Measurements from ENCODE around the gene ART1.

The ART1 gene

DNA sequence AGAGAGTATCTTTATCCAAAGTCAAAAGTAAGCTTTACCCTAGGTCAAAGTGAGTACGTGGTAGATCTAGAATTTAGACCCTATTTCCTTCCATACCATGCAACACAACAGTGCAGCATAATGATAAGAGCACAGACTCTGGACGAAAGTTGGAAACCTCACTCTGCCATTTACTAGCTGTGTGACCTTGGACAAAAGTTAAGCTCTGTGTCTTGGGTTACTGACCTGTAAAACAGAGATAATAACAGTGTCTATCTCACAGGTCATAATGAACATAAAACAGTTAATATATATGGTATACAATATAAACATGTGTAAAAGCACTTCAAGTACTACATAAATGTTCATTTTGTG is 39.9 kb downstream of the ART1 start:
- no peaks in the 10 kb centered on the region for H3K9me3 ChIP-seq (ENCODE audit: severe bottlenecking)
- TF ChIP-seq, protein P1, sequence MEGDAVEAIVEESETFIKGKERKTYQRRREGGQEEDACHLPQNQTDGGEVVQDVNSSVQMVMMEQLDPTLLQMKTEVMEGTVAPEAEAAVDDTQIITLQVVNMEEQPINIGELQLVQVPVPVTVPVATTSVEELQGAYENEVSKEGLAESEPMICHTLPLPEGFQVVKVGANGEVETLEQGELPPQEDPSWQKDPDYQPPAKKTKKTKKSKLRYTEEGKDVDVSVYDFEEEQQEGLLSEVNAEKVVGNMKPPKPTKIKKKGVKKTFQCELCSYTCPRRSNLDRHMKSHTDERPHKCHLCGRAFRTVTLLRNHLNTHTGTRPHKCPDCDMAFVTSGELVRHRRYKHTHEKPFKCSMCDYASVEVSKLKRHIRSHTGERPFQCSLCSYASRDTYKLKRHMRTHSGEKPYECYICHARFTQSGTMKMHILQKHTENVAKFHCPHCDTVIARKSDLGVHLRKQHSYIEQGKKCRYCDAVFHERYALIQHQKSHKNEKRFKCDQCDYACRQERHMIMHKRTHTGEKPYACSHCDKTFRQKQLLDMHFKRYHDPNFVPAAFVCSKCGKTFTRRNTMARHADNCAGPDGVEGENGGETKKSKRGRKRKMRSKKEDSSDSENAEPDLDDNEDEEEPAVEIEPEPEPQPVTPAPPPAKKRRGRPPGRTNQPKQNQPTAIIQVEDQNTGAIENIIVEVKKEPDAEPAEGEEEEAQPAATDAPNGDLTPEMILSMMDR (IDR thresholded peaks at IDR 0.05; ENCODE audit: poor library complexity, severe bottlenecking): no peak

DNA sequence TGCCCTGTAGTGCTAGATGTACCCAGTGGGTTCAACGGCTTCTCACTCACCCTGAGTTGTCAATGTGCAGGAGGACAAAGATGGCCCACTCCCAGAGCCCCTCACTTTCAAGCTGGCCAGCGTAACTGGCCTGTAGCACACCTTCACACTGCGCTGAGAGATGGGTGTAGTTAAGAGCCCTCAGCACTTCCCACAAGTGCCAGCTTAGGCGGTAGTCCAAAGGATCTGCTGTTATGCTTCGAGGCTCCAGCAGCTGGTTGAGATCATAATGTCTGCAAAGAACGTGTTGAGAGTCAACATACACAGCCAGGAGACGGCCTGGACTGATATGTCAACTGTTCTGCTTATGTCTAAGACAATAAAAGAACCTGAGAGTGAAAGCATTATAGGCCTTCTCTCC is 41.0 kb downstream of the ART1 start:
- H3K4me1 ChIP-seq (ENCODE audit: insufficient read depth, poor library complexity, severe bottlenecking): no peaks in the 10 kb centered on the region
- DNase-seq (ENCODE audit: low spot score) (no peak), ATAC-seq (ENCODE audit: low read depth) (no peak; the same call in 2 of the 3 replicates)
- no peak overlapping the region for H3K27ac ChIP-seq (ENCODE audit: poor library complexity, severe bottlenecking)
- H3K36me3 ChIP-seq (ENCODE audit: low read depth): peaks cover 89% of the 10 kb centered on the region
- no peaks in the 10 kb centered on the region for H3K27me3 ChIP-seq (ENCODE audit: insufficient read depth, poor library complexity, severe bottlenecking)
- TF ChIP-seq, protein P1 (IDR thresholded peaks at IDR 0.05; ENCODE audit: poor library complexity, severe bottlenecking): no peak
- H3K9me3 ChIP-seq (ENCODE audit: severe bottlenecking): no peaks in the 10 kb centered on the region
- no peak overlapping the region for H3K4me3 ChIP-seq (ENCODE audit: severe bottlenecking)

More for the DNA sequence above, 39.9 kb downstream of the ART1 start:
- DNase-seq (ENCODE audit: low spot score): no peak
- Histone ChIP-seq H3K4me1 (ENCODE audit: insufficient read depth, poor library complexity, severe bottlenecking) (no peaks in the 10 kb centered on the region), H3K36me3 (ENCODE audit: low read depth) (peaks cover 90% of the 10 kb centered on the region), H3K27me3 (ENCODE audit: insufficient read depth, poor library complexity, severe bottlenecking) (no peaks in the 10 kb centered on the region), H3K4me3 (ENCODE audit: severe bottlenecking) (no peak overlapping the region), H3K27ac (ENCODE audit: poor library complexity, severe bottlenecking) (no peak overlapping the region)
- ATAC-seq (ENCODE audit: low read depth): no peak

DNA sequence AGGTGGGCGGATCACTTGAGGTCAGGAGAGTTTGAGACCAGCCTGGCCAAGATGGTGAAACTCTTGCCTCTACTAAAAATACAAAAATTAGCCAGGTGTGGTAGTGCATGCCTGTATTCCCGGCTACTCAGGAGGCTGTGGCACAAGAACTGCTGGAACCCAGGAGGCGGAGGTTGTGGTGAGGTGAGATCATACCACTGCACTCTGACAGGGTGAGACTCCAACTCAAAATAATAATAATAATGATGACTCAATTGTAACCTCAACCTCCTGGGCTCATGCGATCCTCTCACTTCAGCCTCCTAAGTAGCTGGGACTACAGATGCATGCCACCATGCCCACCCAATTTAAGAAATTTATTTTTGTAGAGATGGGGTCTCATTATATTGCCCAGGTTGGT is 41.8 kb downstream of the ART1 start:
- TF ChIP-seq, protein P1 (IDR thresholded peaks at IDR 0.05; ENCODE audit: poor library complexity, severe bottlenecking): no peak
- DNase-seq (ENCODE audit: low spot score) (no peak), ATAC-seq (ENCODE audit: low read depth) (no peak)
- H3K9me3 ChIP-seq (ENCODE audit: severe bottlenecking): no peaks in the 10 kb centered on the region
- H3K27me3 ChIP-seq (ENCODE audit: insufficient read depth, poor library complexity, severe bottlenecking): no peaks in the 10 kb centered on the region
- H3K4me1 ChIP-seq (ENCODE audit: insufficient read depth, poor library complexity, severe bottlenecking): no peaks in the 10 kb centered on the region
- H3K36me3 ChIP-seq (ENCODE audit: low read depth): peaks cover 89% of the 10 kb centered on the region
- H3K27ac ChIP-seq (ENCODE audit: poor library complexity, severe bottlenecking): no peak overlapping the region
- H3K4me3 ChIP-seq (ENCODE audit: severe bottlenecking): no peak overlapping the region

DNA sequence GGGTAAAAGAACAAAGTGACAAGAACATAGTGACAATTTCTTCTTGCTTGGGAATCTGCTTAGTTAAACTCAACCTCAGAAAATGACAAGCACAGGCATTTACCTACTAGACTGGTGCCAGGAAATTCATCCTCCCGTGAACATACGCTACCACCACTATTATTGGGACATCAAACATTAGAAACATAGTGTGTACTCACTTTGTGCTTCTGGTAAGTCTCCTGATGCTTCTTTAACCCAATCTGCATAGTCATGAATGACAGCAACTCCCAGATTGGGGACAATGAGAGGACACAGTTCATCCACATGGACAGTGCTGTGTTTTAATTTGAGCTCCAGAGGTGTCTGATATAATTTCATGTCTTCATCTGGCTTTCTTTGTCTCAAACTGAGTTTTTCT is 55.5 kb downstream of the ART1 start:
- H3K9me3 ChIP-seq (ENCODE audit: severe bottlenecking): no peaks in the 10 kb centered on the region
- H3K27ac ChIP-seq (ENCODE audit: poor library complexity, severe bottlenecking): no peak overlapping the region
- no peak for DNase-seq (ENCODE audit: low spot score)
- no peaks in the 10 kb centered on the region for H3K27me3 ChIP-seq (ENCODE audit: insufficient read depth, poor library complexity, severe bottlenecking)
- no peak for ATAC-seq (ENCODE audit: low read depth)
- H3K36me3 ChIP-seq (ENCODE audit: low read depth): peaks cover 98% of the 10 kb centered on the region
- no peaks in the 10 kb centered on the region for H3K4me1 ChIP-seq (ENCODE audit: insufficient read depth, poor library complexity, severe bottlenecking)
- TF ChIP-seq, protein P1 (IDR thresholded peaks at IDR 0.05; ENCODE audit: poor library complexity, severe bottlenecking): no peak
- H3K4me3 ChIP-seq (ENCODE audit: severe bottlenecking): no peak overlapping the region

DNA sequence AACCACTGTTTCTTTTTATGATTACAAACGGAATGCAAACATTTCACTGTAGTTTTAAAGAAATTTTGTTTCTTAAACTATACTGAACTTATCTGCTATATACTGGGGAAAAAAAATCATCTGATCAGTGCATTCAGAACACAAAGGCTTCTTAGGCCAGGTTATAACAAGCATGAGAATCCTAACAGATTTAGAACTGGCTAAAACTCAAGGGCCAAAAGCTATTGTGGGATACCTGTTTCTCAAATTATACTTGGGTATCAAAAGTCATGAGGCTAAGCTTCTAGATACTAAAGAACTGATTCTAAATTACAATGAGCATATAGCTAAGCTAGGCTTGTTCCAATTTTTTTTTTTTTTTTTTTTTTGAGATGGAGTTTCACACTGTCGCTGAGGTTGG is 56.0 kb downstream of the ART1 start:
- H3K36me3 ChIP-seq (ENCODE audit: low read depth): peaks cover 98% of the 10 kb centered on the region

More for the DNA sequence above, 56.0 kb downstream of the ART1 start:
- ATAC-seq (ENCODE audit: low read depth): no peak
- DNase-seq (ENCODE audit: low spot score): no peak
- Histone ChIP-seq H3K27ac (ENCODE audit: poor library complexity, severe bottlenecking) (no peak overlapping the region), H3K27me3 (ENCODE audit: insufficient read depth, poor library complexity, severe bottlenecking) (no peaks in the 10 kb centered on the region), H3K9me3 (ENCODE audit: severe bottlenecking) (no peaks in the 10 kb centered on the region), H3K4me3 (ENCODE audit: severe bottlenecking) (no peak overlapping the region), H3K4me1 (ENCODE audit: insufficient read depth, poor library complexity, severe bottlenecking) (no peaks in the 10 kb centered on the region)
- TF ChIP-seq, protein P1 (IDR thresholded peaks at IDR 0.05; ENCODE audit: poor library complexity, severe bottlenecking): no peak

Data from RWPE2 (cell line).